Activated CD4-positive, alpha-beta T cell treated with anti-CD3 and anti-CD28 coated beads for 4 hours (primary cell): ENCODE results near the gene FMNL2.
"Not testable (repeated sequence)": the region's sequence is repeated elsewhere in the genome, so short reads cannot be mapped to it uniquely, and the experiment has no call there.

Experiments used
- DNase-seq, 2 donors: peaks; one replicate each; pipeline ENCODE4 v3.0.0-alpha.2; 2020

The FMNL2 gene

GRCh38 chr2:152474523-152474922, 139.5 kb downstream of the FMNL2 start:
- DNase-seq: not testable (repeated sequence)

GRCh38 chr2:152475982-152476381, 141.0 kb downstream of the FMNL2 start:
- no peak for DNase-seq

GRCh38 chr2:152477347-152478092, 142.5 kb downstream of the FMNL2 start:
- DNase-seq: no peak

GRCh38 chr2:152479282-152479681, 144.3 kb downstream of the FMNL2 start:
- DNase-seq: no peak

- DNase-seq: no peak
These were observed 145.9 kb downstream of the FMNL2 start for GRCh38 chr2:152480821-152481399.

GRCh38 chr2:152481881-152482583, 147.1 kb downstream of the FMNL2 start:
- DNase-seq: no peak

GRCh38 chr2:152483276-152484063, 148.5 kb downstream of the FMNL2 start:
- no peak for DNase-seq

- DNase-seq: no peak
These were observed 151.2 kb downstream of the FMNL2 start for GRCh38 chr2:152485954-152486736.

- no peak for DNase-seq
These were observed 151.9 kb downstream of the FMNL2 start for GRCh38 chr2:152486737-152487400.

- no peak for DNase-seq
These were observed 153.1 kb downstream of the FMNL2 start for GRCh38 chr2:152488075-152488474.

- no peak for DNase-seq
These were observed 154.4 kb downstream of the FMNL2 start for GRCh38 chr2:152489364-152489763.

GRCh38 chr2:152490686-152491455, 155.9 kb downstream of the FMNL2 start:
- DNase-seq: no peak

- no peak for DNase-seq
These were observed 157.2 kb downstream of the FMNL2 start for GRCh38 chr2:152492131-152492530.

- no peak for DNase-seq
These were observed 157.9 kb downstream of the FMNL2 start for GRCh38 chr2:152492911-152493310.

GRCh38 chr2:152493417-152493816, 158.4 kb downstream of the FMNL2 start:
- DNase-seq: no peak

- DNase-seq: no peak
These were observed 159.1 kb downstream of the FMNL2 start for GRCh38 chr2:152493945-152494528.

- no peak for DNase-seq
These were observed 161.4 kb downstream of the FMNL2 start for GRCh38 chr2:152496371-152496770.

GRCh38 chr2:152497481-152498052, 162.6 kb downstream of the FMNL2 start:
- DNase-seq: no peak

- DNase-seq: no peak
These were observed 164.4 kb downstream of the FMNL2 start for GRCh38 chr2:152499331-152499816.
